Thoracic aorta (tissue), 2 donors: ENCODE measurements around the gene NDC1. TPM values are rescaled to one million over a fixed set of nuclear protein-coding genes. Genes with fewer than 3 reads are reported as not detected.

Experiments
- ATAC-seq: fragments of 150-250 bp; one replicate; pipeline ENCODE4 v1.8.0; 2017; ENCODE audit warnings: low read depth; ENCODE audit not compliant: insufficient number of reproducible peaks, low FRiP score
- DNase-seq: peaks from one replicate; pipeline ENCODE4 v3.0.0-alpha.2; 2020; ENCODE audit warnings: low spot score
- H3K27ac ChIP-seq, 2 donors: fragments of 200-600 bp; sonication (generic); 1 replicate in 1 of 2; 2 replicates in 1 of 2; pipeline ENCODE4 v1.5.1; 2016; ENCODE audit warnings: mild to moderate bottlenecking in 2 of 2, moderate library complexity in 2 of 2
- H3K27me3 ChIP-seq: fragments of 200-600 bp; sonication (generic); replicated peaks from 2 replicates; pipeline ENCODE4 v1.6.0; 2016; ENCODE audit warnings: mild to moderate bottlenecking; ENCODE audit not compliant: insufficient read depth
- H3K36me3 ChIP-seq: fragments of 200-600 bp; sonication (generic); one replicate; pipeline ENCODE4 v1.5.1; 2016
- H3K4me1 ChIP-seq, 2 donors: fragments of 200-600 bp; sonication (generic); 1 replicate in 1 of 2; 2 replicates in 1 of 2; pipeline versions ENCODE4 v1.5.1 to v1.6.0; 2016; ENCODE audit warnings: low read depth in 2 of 2, mild to moderate bottlenecking in 1 of 2; ENCODE audit not compliant: control insufficient read depth in 1 of 2
- H3K4me3 ChIP-seq: fragments of 200-600 bp; sonication (generic); 2 replicates; pipeline ENCODE4 v1.5.1; 2016; ENCODE audit warnings: mild to moderate bottlenecking
- H3K9me3 ChIP-seq: fragments of 200-600 bp; sonication (generic); 2 replicates; pipeline ENCODE4 v1.5.1; 2016
- total RNA-seq, 2 donors: library from RNA; depleted of rRNA; stranded (reverse); fragments of >200 nt; gene quantifications; one replicate each; pipeline versions ENCODE4 v1.1.0 to v1.2.3, GENCODE V29; 2016
- TF ChIP-seq, protein P1 (sequence below): fragments of 200-600 bp; sonication (generic); IDR thresholded peaks from one replicate; pipeline ENCODE4 v1.5.1; 2019; ENCODE audit warnings: antibody characterized with exemption

The NDC1 gene
- total RNA-seq, 2 donors from 2014 or later, result 4.2 to 14.6 TPM

DNA sequence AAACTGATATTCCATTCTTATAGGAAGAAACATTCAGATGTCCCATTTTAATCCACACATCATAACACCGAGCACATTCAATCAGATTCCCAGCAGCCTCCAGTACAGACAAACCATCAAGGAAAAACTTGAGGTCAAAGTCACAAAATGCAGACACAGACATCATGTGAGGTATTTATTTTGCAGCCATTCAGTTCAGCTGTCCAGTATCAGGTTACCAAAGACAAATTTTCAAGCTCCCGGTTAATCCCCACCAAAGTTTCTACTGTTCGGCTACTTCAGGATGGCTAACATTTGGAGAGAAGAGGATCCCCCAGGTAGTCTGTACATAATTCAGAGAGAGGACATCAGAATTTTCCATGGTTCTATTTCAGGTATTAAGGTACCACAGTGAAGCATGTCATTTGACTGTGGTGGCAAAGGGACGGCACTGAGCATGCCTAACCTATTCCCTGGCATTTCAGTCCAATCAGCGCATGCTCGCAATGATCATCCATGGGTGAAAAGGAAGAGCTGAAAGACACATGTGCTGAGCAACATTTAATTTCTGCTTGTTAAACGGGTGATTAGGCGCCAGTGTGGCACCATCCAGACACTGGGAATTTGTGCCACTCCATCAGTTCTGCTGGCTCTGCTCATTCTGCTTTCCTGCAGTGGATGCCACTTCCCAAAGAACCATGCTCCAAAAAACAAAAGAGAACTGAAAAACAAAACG is 13.6 kb upstream of the NDC1 start:
- TF ChIP-seq, protein P1, sequence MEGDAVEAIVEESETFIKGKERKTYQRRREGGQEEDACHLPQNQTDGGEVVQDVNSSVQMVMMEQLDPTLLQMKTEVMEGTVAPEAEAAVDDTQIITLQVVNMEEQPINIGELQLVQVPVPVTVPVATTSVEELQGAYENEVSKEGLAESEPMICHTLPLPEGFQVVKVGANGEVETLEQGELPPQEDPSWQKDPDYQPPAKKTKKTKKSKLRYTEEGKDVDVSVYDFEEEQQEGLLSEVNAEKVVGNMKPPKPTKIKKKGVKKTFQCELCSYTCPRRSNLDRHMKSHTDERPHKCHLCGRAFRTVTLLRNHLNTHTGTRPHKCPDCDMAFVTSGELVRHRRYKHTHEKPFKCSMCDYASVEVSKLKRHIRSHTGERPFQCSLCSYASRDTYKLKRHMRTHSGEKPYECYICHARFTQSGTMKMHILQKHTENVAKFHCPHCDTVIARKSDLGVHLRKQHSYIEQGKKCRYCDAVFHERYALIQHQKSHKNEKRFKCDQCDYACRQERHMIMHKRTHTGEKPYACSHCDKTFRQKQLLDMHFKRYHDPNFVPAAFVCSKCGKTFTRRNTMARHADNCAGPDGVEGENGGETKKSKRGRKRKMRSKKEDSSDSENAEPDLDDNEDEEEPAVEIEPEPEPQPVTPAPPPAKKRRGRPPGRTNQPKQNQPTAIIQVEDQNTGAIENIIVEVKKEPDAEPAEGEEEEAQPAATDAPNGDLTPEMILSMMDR, result no peak
- Histone ChIP-seq H3K36me3 (peaks cover 26% of the 10 kb centered on the region), H3K27ac (no peak overlapping the region), H3K4me3 (no peak overlapping the region), H3K4me1 (no peaks in the 10 kb centered on the region), H3K9me3 (no peaks in the 10 kb centered on the region), H3K27me3 (no peaks in the 10 kb centered on the region)
- ATAC-seq (no peak), DNase-seq (no peak)

DNA sequence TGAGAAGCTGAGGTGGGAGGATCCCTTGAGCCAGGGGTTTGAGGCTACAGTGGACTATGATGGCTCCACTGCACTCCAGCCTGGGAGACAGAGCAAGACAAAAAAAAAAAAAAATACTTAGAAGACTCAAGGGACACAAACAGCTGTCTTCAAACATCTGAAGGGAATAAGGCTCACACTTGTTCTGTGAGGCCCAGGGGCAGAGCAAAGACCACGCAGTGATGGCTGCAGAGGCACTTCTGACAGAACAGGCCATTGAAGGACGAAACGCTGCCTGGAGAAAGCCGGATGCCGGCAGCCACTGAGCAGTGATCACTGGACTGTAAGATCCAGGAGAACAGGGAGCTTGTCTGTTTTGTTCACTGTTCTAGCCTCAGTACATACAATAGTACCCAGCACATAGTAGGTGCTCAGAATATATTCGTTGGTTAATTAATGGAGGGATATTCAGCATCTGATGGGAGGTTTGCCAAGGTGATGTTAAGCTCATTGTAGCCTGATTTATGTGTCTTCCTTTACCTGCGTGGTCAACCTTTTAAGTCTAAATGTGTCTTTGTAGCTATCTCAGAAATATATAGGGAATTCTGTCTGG is 12.1 kb upstream of the NDC1 start:
- no peaks in the 10 kb centered on the region for H3K9me3 ChIP-seq
- no peaks in the 10 kb centered on the region for H3K27me3 ChIP-seq
- TF ChIP-seq, protein P1, result no peak
- no peak overlapping the region for H3K27ac ChIP-seq
- ATAC-seq (no peak), DNase-seq (no peak)
- H3K4me1 ChIP-seq, result no peaks in the 10 kb centered on the region
- peaks cover 12% of the 10 kb centered on the region for H3K36me3 ChIP-seq
- no peak overlapping the region for H3K4me3 ChIP-seq

DNA sequence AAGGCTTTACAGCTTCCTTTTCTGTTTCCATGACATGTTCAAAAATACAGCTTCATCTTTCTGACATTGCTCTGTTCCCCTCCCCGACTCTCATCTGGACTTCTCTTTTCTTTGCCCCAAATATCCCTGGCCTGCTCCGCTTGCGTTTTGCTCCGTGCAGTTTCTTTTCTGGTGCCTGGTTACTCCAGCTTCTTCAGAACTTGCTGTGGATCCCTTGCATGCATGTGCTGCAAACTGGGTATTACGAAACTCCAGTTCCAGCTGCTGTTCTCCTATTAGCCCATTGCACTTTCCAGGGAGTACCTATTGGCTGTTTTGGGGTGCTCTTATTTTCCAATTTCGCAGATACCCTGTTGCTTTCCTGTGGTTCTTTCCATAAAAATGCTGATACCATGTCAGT is 9.9 kb upstream of the NDC1 start:
- H3K36me3 ChIP-seq, result peaks cover 5% of the 10 kb centered on the region
- no peaks in the 10 kb centered on the region for H3K4me1 ChIP-seq
- no peaks in the 10 kb centered on the region for H3K27me3 ChIP-seq
- no peak overlapping the region for H3K27ac ChIP-seq
- no peak overlapping the region for H3K4me3 ChIP-seq
- ATAC-seq (no peak), DNase-seq (no peak)
- TF ChIP-seq, protein P1, result no peak
- H3K9me3 ChIP-seq, result no peaks in the 10 kb centered on the region

DNA sequence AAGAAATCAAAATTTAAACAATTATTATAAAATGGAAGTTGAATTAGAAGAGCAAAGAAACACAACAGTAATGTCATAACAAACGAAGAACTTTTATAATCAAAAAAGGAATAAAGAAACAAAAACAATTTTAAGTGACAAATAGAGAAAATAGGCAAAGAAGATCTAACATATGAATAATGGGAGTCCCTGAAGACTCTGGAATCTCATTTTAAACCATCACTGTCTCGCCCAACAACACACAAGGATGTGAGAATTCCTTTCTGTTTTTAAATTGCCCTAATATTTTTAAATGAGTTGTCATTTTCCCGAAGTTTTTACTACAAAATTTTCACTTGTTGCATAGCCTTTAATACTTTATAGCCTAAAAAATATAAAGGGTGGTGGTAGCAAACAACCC is 4.3 kb upstream of the NDC1 start:
- Histone ChIP-seq H3K9me3 (no peaks in the 10 kb centered on the region), H3K27me3 (no peaks in the 10 kb centered on the region), H3K27ac (no peak overlapping the region), H3K36me3 (no peaks in the 10 kb centered on the region), H3K4me1 (peaks cover under 1 to 2% of the 10 kb centered on the region in 2 donors), H3K4me3 (no peak overlapping the region)
- TF ChIP-seq, protein P1, result no peak
- no peak for ATAC-seq
- DNase-seq, result no peak

DNA sequence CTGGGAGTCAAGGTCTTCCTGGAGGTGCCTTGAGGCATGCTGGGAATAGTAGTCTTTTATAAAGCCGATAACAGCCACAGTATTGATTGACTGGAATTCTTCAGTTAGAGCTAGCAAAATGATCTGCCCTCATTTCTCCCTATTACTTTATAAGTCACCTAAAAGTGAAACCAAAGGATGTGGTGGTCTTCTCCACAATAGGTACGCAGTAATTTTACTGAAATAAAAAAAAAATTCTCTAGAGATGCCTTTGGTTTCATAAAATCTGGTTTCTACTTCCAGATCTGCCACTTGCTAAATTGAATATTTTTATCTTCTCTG is 518 bp upstream of the NDC1 start:
- Histone ChIP-seq H3K4me3 (peak overlapping the region; percentile 85), H3K9me3 (no peaks in the 10 kb centered on the region), H3K27me3 (no peaks in the 10 kb centered on the region), H3K27ac (peak overlapping the region in 1 of 2 donors; percentile 90), H3K4me1 (peaks cover 7 to 9% of the 10 kb centered on the region in 2 donors), H3K36me3 (no peaks in the 10 kb centered on the region)
- DNase-seq (no peak), ATAC-seq (no peak)
- TF ChIP-seq, protein P1, result no peak
